ENCODE data around the gene ITGA7. TPM values are rescaled to one million over a fixed set of nuclear protein-coding genes. Genes with fewer than 3 reads are reported as not detected.

Gene ITGA7
- total RNA-seq, 1 donor from 2014 or later, result 4.0 TPM

GRCh38 chr12:55637467-55637866 lies 70.2 kb downstream of the ITGA7 start:
- H3K27ac Mint-ChIP-seq (ENCODE audit: unreplicated experiment), result no peak overlapping the region
- peaks cover 18% of the 10 kb centered on the region for H3K4me1 Mint-ChIP-seq (ENCODE audit: unreplicated experiment)
- H3K27me3 Mint-ChIP-seq (ENCODE audit: unreplicated experiment), result peaks cover 9% of the 10 kb centered on the region
- H3K9me3 Mint-ChIP-seq (ENCODE audit: unreplicated experiment), result no peaks in the 10 kb centered on the region
- no peaks in the 10 kb centered on the region for H3K36me3 Mint-ChIP-seq (ENCODE audit: low read depth, unreplicated experiment)
- no peak for DNase-seq (ENCODE audit: low spot score)
- TF ChIP-seq, protein P1, sequence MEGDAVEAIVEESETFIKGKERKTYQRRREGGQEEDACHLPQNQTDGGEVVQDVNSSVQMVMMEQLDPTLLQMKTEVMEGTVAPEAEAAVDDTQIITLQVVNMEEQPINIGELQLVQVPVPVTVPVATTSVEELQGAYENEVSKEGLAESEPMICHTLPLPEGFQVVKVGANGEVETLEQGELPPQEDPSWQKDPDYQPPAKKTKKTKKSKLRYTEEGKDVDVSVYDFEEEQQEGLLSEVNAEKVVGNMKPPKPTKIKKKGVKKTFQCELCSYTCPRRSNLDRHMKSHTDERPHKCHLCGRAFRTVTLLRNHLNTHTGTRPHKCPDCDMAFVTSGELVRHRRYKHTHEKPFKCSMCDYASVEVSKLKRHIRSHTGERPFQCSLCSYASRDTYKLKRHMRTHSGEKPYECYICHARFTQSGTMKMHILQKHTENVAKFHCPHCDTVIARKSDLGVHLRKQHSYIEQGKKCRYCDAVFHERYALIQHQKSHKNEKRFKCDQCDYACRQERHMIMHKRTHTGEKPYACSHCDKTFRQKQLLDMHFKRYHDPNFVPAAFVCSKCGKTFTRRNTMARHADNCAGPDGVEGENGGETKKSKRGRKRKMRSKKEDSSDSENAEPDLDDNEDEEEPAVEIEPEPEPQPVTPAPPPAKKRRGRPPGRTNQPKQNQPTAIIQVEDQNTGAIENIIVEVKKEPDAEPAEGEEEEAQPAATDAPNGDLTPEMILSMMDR (IDR thresholded peaks at IDR 0.05; ENCODE audit: unreplicated experiment), result no peak
- no peak overlapping the region for H3K4me3 Mint-ChIP-seq (ENCODE audit: unreplicated experiment)

- Mint-ChIP-seq H3K4me1 (ENCODE audit: unreplicated experiment) (peaks cover 24% of the 10 kb centered on the region), H3K27ac (ENCODE audit: unreplicated experiment) (no peak within 1 kb of the TSS), H3K4me3 (ENCODE audit: unreplicated experiment) (no peak within 1 kb of the TSS), H3K36me3 (ENCODE audit: low read depth, unreplicated experiment) (no peaks in the 10 kb centered on the region), H3K27me3 (ENCODE audit: unreplicated experiment) (peaks cover 9% of the 10 kb centered on the region), H3K9me3 (ENCODE audit: unreplicated experiment) (no peaks in the 10 kb centered on the region)
- no peak for DNase-seq (ENCODE audit: low spot score)
- TF ChIP-seq, protein P1 (IDR thresholded peaks at IDR 0.05; ENCODE audit: unreplicated experiment), result no peak
These were observed 70.9 kb downstream of the ITGA7 start, which contains the start of gene OR10P1 for GRCh38 chr12:55636853-55637252. TSS of gene OR10P1 (plus strand) at chr12:55636892. CDS start at chr12:55636892, 0 bp downstream.

DNA sequence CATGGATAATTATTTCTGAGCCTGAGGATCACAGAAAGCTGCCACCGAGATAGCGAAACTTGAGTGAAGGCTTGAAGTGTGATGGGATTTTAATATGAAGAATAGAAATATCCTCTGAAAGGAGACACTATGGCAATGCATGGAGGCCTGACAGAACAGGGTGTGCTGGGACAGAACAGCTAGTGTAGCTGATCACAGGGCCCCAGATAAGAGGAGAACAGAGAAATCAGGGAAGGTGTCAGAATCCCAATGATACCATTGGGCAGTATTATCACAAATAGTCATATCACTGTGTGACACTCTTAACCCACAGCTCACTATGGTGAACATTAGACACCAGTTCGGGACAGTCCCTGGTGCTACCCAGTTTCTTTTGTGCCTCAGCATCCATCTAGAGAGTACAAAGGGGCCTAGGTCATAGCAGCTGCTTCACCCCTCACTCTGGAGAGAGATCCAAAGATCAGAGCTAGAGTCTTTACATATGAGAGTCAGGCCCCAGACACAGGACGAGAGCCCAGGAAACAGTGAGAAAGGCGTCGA lies 71.5 kb downstream of the ITGA7 start:
- Mint-ChIP-seq H3K27me3 (ENCODE audit: unreplicated experiment) (peaks cover 9% of the 10 kb centered on the region), H3K36me3 (ENCODE audit: low read depth, unreplicated experiment) (no peaks in the 10 kb centered on the region), H3K27ac (ENCODE audit: unreplicated experiment) (no peak overlapping the region), H3K9me3 (ENCODE audit: unreplicated experiment) (no peaks in the 10 kb centered on the region), H3K4me1 (ENCODE audit: unreplicated experiment) (peaks cover 24% of the 10 kb centered on the region), H3K4me3 (ENCODE audit: unreplicated experiment) (no peak overlapping the region)
- no peak for DNase-seq (ENCODE audit: low spot score)
- TF ChIP-seq, protein P1 (IDR thresholded peaks at IDR 0.05; ENCODE audit: unreplicated experiment), result no peak

Other genes starting within 250 kb of the ITGA7 start
- not detected for gene OR6C70, start 237.8 kb downstream of the ITGA7 start, total RNA-seq (ENCODE audit: unreplicated experiment)
- not detected for gene OR6C68, start 215.5 kb downstream of the ITGA7 start, total RNA-seq (ENCODE audit: unreplicated experiment)
- gene OR6C4, start 158.3 kb downstream of the ITGA7 start, total RNA-seq (ENCODE audit: unreplicated experiment), result not detected
- not detected for gene OR2AP1, start 135.4 kb downstream of the ITGA7 start, total RNA-seq (ENCODE audit: unreplicated experiment)
- not detected for gene OR10P1, start 71.0 kb downstream of the ITGA7 start, total RNA-seq (ENCODE audit: unreplicated experiment)
- gene BLOC1S1, start 8.1 kb upstream of the ITGA7 start, total RNA-seq (ENCODE audit: unreplicated experiment), result 66.5 TPM
- gene RDH5, start 12.5 kb upstream of the ITGA7 start, total RNA-seq (ENCODE audit: unreplicated experiment), result 4.4 TPM
- gene CD63, start 21.1 kb upstream of the ITGA7 start, total RNA-seq (ENCODE audit: unreplicated experiment), result 1,134 TPM
- 9.3 TPM for gene GDF11, start 35.2 kb upstream of the ITGA7 start, total RNA-seq (ENCODE audit: unreplicated experiment)
- gene SARNP, start 109.8 kb upstream of the ITGA7 start, total RNA-seq (ENCODE audit: unreplicated experiment), result 76.6 TPM
- 33.9 TPM for gene ORMDL2, start 110.1 kb upstream of the ITGA7 start, total RNA-seq (ENCODE audit: unreplicated experiment)
- 32.5 TPM for gene DNAJC14, start 121.7 kb upstream of the ITGA7 start, total RNA-seq (ENCODE audit: unreplicated experiment)
- gene MMP19, start 135.0 kb upstream of the ITGA7 start, total RNA-seq (ENCODE audit: unreplicated experiment), result 0.15 TPM
- 58.6 TPM for gene PYM1, start 220.0 kb upstream of the ITGA7 start, total RNA-seq (ENCODE audit: unreplicated experiment)
- 70.1 TPM for gene DGKA, start 223.3 kb upstream of the ITGA7 start, total RNA-seq (ENCODE audit: unreplicated experiment)

All from endothelial cell (in vitro differentiated cells).